Testis (tissue), 3 donors: ENCODE results near the gene RAB6D. TPM values are rescaled to one million over a fixed set of nuclear protein-coding genes. Genes with fewer than 3 reads are reported as not detected.
"Not testable (repeated sequence)": the region's sequence is repeated elsewhere in the genome, so short reads cannot be mapped to it uniquely, and the experiment has no call there.

Experiments used
- DNase-seq: peaks from one replicate; pipeline ENCODE4 v3.0.0-alpha.2; 2019
- H3K27ac ChIP-seq, 2 donors: fragments of 200-600 bp; sonication (generic); one replicate each; pipeline ENCODE4 v1.5.1; 2019
- H3K27me3 ChIP-seq: fragments of 200-600 bp; sonication (generic); one replicate; pipeline ENCODE4 v1.5.1; 2019
- H3K36me3 ChIP-seq: fragments of 200-600 bp; sonication (generic); one replicate; pipeline ENCODE4 v1.5.1; 2017; ENCODE audit warnings: low read depth; ENCODE audit errors: missing control alignments
- H3K4me1 ChIP-seq: fragments of 200-600 bp; sonication (generic); one replicate; pipeline ENCODE4 v1.5.1; 2019
- H3K4me3 ChIP-seq, 2 donors: fragments of 200-600 bp; sonication (generic); one replicate each; pipeline ENCODE4 v1.5.1; 2017 to 2019
- H3K9me3 ChIP-seq: fragments of 200-600 bp; sonication (generic); one replicate; pipeline ENCODE4 v1.5.1; 2017
- POLR2A ChIP-seq: fragments of 450-650 bp; IDR thresholded peaks from one replicate; pipeline ENCODE4 v1.6.1; 2017; ENCODE audit warnings: antibody characterized with exemption, mild to moderate bottlenecking, moderate library complexity
- WGBS, 2 donors: methylation state at CpG; one replicate each; pipeline ENCODE4 v1.1.5; 2018; 5-methylcytosine and 5-hydroxymethylcytosine counted together
- intact Hi-C: fragments of 100-400 bp; cut with DNase I; formaldehyde crosslinking; loops from one replicate; pipeline ENCODE4 v1.15.1; 2023; ENCODE audit warnings: low total_unique reads
- polyA plus RNA-seq: library from polyadenylated mRNA; stranded (reverse); fragments of 350-450 nt; fragmentation: Illumina TruSeq; extraction: RNeasy Lipid Tissue Mini Kit (QIAGEN cat#74804); gene quantifications from one replicate; pipeline ENCODE4 v1.2.3, GENCODE V29; 2014; ENCODE audit warnings: low read depth, low replicate concordance; ENCODE audit not compliant: insufficient read depth
- total RNA-seq, 2 donors: library from RNA; depleted of rRNA; stranded (reverse); fragments of >200 nt; gene quantifications; one replicate each; pipeline ENCODE4 v1.2.3, GENCODE V29; 2016
- TF ChIP-seq, protein P1 (sequence below), 3 experiments: fragments of 450-650 bp in 2 of 3; fragments of 200-600 bp in 1 of 3; sonication (generic) in 1 of 3; IDR thresholded peaks; one replicate each; pipeline ENCODE4 v1.5.1; 2016 to 2019; ENCODE audit warnings: antibody characterized with exemption in 3 of 3, mild to moderate bottlenecking in 2 of 3, moderate library complexity in 1 of 3

Gene RAB6D
- total and polyA plus RNA-seq, 3 donors from 2014 or later = 1.3 to 2.5 (median 1.7) TPM

DNA sequence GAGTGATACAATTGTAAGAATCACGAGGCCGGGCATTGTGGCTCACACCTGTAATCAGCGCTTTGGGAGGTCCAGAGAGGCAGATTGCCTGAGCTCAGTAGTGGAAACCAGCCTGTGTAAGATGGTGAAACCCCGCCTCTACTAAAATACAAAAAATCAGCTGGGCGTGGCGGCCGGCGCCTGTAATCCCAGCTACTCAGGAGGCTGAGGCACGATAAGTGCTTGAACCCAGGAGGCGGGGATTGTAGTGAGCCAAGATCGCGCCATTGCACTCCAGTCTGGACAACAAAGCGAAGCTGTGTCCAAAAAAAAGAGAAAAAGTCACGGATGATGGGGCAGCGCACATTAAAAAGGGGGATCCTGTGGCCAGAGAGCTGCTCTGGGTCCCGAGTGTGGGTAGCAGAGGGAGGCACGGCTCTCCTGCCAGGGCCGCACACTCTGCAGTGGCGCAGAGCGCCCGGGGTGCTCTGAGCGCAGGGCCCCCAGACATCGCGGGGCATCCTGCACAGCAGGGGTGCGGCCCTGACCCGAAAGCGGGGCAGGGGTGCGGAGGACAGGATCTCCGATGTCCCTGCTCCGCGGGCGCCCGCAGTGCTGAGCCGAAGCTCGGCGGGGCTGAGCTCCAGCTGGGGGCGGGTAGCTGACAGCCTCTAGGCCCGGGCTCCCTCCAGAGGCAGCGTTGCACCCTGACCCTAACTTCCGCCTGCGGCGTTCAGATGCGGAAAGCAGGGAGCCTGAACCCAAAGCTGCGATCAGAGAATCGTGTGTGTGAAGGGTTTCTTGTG lies 30.4 kb upstream of the RAB6D start:
- DNase-seq = no peak
- H3K27me3 ChIP-seq = no peaks in the 10 kb centered on the region
- H3K27ac ChIP-seq = no peak overlapping the region
- H3K4me1 ChIP-seq = no peaks in the 10 kb centered on the region
- 28 to 43% methylated on average over 23 to 44 of the region's 45 CpGs for WGBS, 2 donors
- intact Hi-C loops = no loop called here
- H3K4me3 ChIP-seq = peak overlapping the region in 1 of 2 donors; percentile 7
- TF ChIP-seq POLR2A = no peak
- TF ChIP-seq, protein P1, sequence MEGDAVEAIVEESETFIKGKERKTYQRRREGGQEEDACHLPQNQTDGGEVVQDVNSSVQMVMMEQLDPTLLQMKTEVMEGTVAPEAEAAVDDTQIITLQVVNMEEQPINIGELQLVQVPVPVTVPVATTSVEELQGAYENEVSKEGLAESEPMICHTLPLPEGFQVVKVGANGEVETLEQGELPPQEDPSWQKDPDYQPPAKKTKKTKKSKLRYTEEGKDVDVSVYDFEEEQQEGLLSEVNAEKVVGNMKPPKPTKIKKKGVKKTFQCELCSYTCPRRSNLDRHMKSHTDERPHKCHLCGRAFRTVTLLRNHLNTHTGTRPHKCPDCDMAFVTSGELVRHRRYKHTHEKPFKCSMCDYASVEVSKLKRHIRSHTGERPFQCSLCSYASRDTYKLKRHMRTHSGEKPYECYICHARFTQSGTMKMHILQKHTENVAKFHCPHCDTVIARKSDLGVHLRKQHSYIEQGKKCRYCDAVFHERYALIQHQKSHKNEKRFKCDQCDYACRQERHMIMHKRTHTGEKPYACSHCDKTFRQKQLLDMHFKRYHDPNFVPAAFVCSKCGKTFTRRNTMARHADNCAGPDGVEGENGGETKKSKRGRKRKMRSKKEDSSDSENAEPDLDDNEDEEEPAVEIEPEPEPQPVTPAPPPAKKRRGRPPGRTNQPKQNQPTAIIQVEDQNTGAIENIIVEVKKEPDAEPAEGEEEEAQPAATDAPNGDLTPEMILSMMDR (IDR thresholded peaks at IDR 0.05) = no peak
- no peaks in the 10 kb centered on the region for H3K36me3 ChIP-seq
- H3K9me3 ChIP-seq = no peaks in the 10 kb centered on the region

DNA sequence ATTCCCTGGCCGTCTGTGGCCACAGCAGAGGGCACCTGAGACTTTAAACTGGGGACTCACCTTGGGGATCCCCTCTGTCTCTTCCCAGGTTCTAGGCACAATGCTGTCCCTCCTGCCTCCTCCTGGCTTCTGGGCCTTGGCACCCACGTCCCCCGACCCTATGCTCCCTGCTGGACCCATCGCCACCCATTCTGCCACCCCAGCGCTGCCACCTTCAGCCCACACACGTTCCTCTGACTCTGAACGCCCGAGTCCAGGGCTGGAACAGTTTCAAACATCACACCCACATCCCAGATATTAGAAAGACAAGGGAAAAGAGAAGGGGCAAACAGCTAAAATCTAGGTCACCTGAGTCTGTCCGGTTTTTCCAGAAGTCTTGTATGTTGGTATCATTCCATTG lies 28.0 kb upstream of the RAB6D start:
- intact Hi-C loops, DNase-seq: not testable (repeated sequence)
- 80 to 82% methylated on average over 9 of the region's 9 CpGs for WGBS, 2 donors

GRCh38 chr2:131391471-131391870 lies 27.5 kb upstream of the RAB6D start:
- WGBS, 2 donors = 88% methylated on average over 8 of the region's 11 CpGs; no CpG with 5 or more reads in 1 of the 2 donors
- H3K4me3 ChIP-seq, H3K27ac ChIP-seq, H3K36me3 ChIP-seq, intact Hi-C loops, DNase-seq, H3K4me1 ChIP-seq, H3K9me3 ChIP-seq, H3K27me3 ChIP-seq: not testable (repeated sequence)

More for the DNA sequence above, 28.0 kb upstream of the RAB6D start:
- H3K27ac ChIP-seq, H3K36me3 ChIP-seq, H3K4me1 ChIP-seq, H3K27me3 ChIP-seq, H3K4me3 ChIP-seq, H3K9me3 ChIP-seq: not testable (repeated sequence)

DNA sequence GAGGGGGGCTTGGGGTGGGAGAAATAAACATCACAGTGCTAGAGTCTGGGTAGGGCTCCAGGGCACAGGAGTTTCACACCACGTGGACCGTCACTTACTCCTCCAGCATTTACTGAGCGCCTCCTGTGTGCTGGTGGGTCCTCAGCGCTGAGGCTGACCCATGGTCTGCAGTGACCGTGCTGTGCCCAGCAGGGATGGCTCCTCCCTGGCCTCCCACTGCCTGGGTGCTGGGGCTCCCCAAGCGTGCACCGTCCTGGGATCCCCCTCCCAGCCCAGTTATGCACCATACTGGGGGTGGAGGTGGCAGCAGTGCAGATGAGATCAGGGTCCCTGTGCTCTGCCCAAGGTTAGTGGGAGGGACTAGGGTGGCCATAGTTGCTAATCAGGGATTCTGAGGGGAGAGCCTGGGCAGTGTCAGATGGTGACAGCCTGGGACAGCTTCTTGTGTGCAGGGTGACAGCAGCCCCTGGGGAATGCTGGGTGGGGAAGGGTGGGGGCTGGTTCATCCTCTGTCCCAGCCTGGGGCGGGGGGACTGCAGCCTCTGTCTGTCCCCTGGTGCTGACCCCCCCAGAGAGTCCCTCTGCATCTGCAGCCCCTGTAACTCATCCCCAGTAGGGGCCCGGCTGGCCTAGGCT lies 26.6 kb upstream of the RAB6D start:
- H3K4me1 ChIP-seq, H3K36me3 ChIP-seq, H3K4me3 ChIP-seq, DNase-seq, H3K27me3 ChIP-seq, intact Hi-C loops, H3K9me3 ChIP-seq, H3K27ac ChIP-seq: not testable (repeated sequence)
- WGBS, 2 donors = 85% methylated on average over 9 of the region's 9 CpGs; no CpG with 5 or more reads in 1 of the 2 donors

- Histone ChIP-seq H3K36me3 (no peaks in the 10 kb centered on the region), H3K4me1 (no peaks in the 10 kb centered on the region), H3K27ac (no peak overlapping the region), H3K4me3 (no peak overlapping the region), H3K9me3 (no peaks in the 10 kb centered on the region), H3K27me3 (no peaks in the 10 kb centered on the region)
- WGBS, 2 donors = 95% methylated on average over 8 to 10 of the region's 10 CpGs
- intact Hi-C loops = no loop called here
- TF ChIP-seq POLR2A = no peak
- TF ChIP-seq, protein P1 (IDR thresholded peaks at IDR 0.05) = no peak
- no peak for DNase-seq
Observed at GRCh38 chr2:131389657-131390056, 25.7 kb upstream of the RAB6D start.

DNA sequence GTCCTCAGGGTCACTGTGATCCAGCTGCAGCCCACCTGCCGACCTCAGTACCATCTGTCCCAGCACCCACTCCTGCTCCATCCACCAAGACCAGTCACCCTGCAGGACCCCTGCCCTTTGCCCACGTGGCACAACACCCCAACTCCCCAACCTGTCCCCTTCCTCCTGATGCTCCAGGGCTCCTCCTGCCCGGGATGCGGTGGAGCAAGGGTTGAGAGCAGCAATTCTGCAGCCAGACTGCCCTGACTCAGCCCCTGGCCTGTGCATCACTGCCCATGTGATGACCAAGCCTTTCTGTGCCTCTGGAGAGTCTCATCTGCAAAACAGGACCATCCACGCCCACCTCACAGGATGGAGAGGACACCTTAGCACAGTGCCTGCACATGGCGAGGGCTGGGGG lies 24.9 kb upstream of the RAB6D start:
- H3K27me3 ChIP-seq, DNase-seq, H3K27ac ChIP-seq, H3K9me3 ChIP-seq, H3K36me3 ChIP-seq, H3K4me1 ChIP-seq, H3K4me3 ChIP-seq, intact Hi-C loops: not testable (repeated sequence)
- WGBS, 2 donors = 61 to 67% methylated on average over 4 to 6 of the region's 6 CpGs

- H3K9me3 ChIP-seq, H3K4me1 ChIP-seq, H3K4me3 ChIP-seq, intact Hi-C loops, H3K27me3 ChIP-seq, H3K36me3 ChIP-seq, DNase-seq, H3K27ac ChIP-seq: not testable (repeated sequence)
- WGBS, 2 donors = 84 to 89% methylated on average over 1 of the region's 1 CpG
Observed at GRCh38 chr2:131373111-131373510, 9.1 kb upstream of the RAB6D start.
